Heart left ventricle (tissue), 13 donors: ENCODE measurements around the gene IGFN1.

Source experiments
- CTCF ChIP-seq, 12 donors: fragments of 200-600 bp; sonication (generic) in 4 of 12; IDR thresholded peaks; one replicate each; pipeline versions ENCODE4 v1.5.0 to v1.8.0; 2018 to 2022; ENCODE audit warnings: antibody characterized with exemption in 12 of 12, mild to moderate bottlenecking in 5 of 12
- POLR2A ChIP-seq, 2 donors: fragments of 450-650 bp; IDR thresholded peaks; one replicate each; pipeline ENCODE4 v1.6.1; 2017; ENCODE audit warnings: antibody characterized with exemption in 2 of 2, mild to moderate bottlenecking in 2 of 2, moderate library complexity in 2 of 2
- donor health status: ischemic (EF 13 %, LVEDD 7.1; RV severe dilation, severe dysfunction).
- donor health status: DM: no; HTN: yes; CAD: no.
- donor health status: DM: no; HTN: no; CAD: no.
- donor health status: ischemic (EF 25% LVEDD 6.9; RV normal size, moderate dysfunction).
- donor health status: ischemic (EF 25% LVEDD 5.7; RV mildly dilated, moderate dysfunction).
- donor health status: ischemic (EF 35%, LVEDD 5.7; RV mildly dilated, moderate dysfunction).
- donor health status: nonischemic (EF 11% LVEDD 7.7; RV severe dilation, severe dysfunction).
- donor health status: DM: yes; HTN: yes; CAD: no.
- donor health status: PGD.
- donor health status: ischemic (EF 29% LVEDD 5.4; RV normal size, mild dysfunction).
- donor health status: nonischemic (EF 23%, LVEDD 6.1; RV moderate dilation, normal function).

- TF ChIP-seq CTCF (IDR thresholded peaks at IDR 0.05): no peak
- TF ChIP-seq POLR2A (IDR thresholded peaks at IDR 0.05): no peak
Observed at GRCh38 chr1:201259476-201260235, 69.0 kb downstream of the IGFN1 start.
